Epithelial cell of proximal tubule (primary cell): ENCODE data around the gene CDKL1. TPM values are rescaled to one million over a fixed set of nuclear protein-coding genes. Genes with fewer than 3 reads are reported as not detected.

Experiments
- DNase-seq: peaks from one replicate; pipeline ENCODE4 v3.0.0-alpha.2; 2011; ENCODE audit warnings: low read depth
- H3K4me3 ChIP-seq: 2 replicates; pipeline ENCODE4 v1.5.1; 2011; ENCODE audit warnings: low read depth, mild to moderate bottlenecking, low read length
- total RNA-seq: library from RNA; depleted of rRNA; stranded (reverse); fragments of >200 nt; gene quantifications from 2 replicates; pipeline ENCODE4 v1.2.3, GENCODE V29; 2015
- TF ChIP-seq, protein P1 (sequence below): conservative IDR thresholded peaks from 2 replicates; pipeline ENCODE4 v1.5.1; 2012; ENCODE audit warnings: low read depth, mild to moderate bottlenecking, low read length

CDKL1 gene
- total RNA-seq, 1 donor from 2014 or later = 47.4 TPM

GRCh38 chr14:50350975-50351374 lies 45.7 kb downstream of the CDKL1 start:
- H3K4me3 ChIP-seq = no peak overlapping the region
- DNase-seq = no peak
- TF ChIP-seq, protein P1, sequence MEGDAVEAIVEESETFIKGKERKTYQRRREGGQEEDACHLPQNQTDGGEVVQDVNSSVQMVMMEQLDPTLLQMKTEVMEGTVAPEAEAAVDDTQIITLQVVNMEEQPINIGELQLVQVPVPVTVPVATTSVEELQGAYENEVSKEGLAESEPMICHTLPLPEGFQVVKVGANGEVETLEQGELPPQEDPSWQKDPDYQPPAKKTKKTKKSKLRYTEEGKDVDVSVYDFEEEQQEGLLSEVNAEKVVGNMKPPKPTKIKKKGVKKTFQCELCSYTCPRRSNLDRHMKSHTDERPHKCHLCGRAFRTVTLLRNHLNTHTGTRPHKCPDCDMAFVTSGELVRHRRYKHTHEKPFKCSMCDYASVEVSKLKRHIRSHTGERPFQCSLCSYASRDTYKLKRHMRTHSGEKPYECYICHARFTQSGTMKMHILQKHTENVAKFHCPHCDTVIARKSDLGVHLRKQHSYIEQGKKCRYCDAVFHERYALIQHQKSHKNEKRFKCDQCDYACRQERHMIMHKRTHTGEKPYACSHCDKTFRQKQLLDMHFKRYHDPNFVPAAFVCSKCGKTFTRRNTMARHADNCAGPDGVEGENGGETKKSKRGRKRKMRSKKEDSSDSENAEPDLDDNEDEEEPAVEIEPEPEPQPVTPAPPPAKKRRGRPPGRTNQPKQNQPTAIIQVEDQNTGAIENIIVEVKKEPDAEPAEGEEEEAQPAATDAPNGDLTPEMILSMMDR = no peak

GRCh38 chr14:50348933-50349332 lies 47.7 kb downstream of the CDKL1 start:
- H3K4me3 ChIP-seq = no peak overlapping the region
- TF ChIP-seq, protein P1 = no peak
- no peak for DNase-seq

GRCh38 chr14:50347521-50347920 lies 49.2 kb downstream of the CDKL1 start:
- DNase-seq = no peak
- TF ChIP-seq, protein P1 = no peak
- no peak overlapping the region for H3K4me3 ChIP-seq

- no peak for DNase-seq
- TF ChIP-seq, protein P1 = no peak
- no peak overlapping the region for H3K4me3 ChIP-seq
These were observed 50.7 kb downstream of the CDKL1 start for GRCh38 chr14:50345846-50346422.

GRCh38 chr14:50344876-50345563 lies 51.7 kb downstream of the CDKL1 start:
- no peak for DNase-seq

DNA sequence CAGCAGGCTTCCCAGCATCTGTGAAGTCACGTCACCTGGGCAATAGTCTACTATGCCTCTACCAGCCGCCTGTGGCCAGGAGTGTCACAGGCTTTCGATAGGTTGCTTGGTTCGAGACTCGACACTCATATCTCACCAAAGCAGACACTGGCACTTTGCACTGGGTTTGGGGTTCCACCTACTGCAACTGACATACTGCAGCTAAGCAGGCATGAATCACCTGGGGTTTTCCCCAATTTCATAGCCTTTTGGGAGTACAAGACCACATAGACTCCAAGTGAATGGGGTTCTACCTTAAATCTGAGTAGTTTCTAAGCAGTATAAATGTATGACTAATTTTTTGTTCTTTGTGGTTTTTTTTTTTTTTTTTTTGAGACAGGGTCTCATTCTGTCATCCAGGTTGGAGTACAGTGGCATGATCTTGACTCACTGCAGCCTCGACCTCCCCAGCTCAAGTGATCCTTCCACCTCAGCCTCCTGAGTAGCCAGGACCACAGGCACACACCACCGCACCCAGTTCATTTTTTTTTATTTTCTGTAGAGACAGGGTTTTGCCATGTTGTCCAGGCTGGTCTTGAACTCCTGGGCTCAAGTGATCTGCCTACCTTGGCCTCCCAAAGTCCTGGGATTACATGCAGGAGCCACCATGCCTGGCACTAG lies 52.4 kb downstream of the CDKL1 start:
- TF ChIP-seq, protein P1 = no peak
- DNase-seq = no peak
- no peak overlapping the region for H3K4me3 ChIP-seq

More at GRCh38 chr14:50344876-50345563, 51.7 kb downstream of the CDKL1 start:
- no peak overlapping the region for H3K4me3 ChIP-seq
- TF ChIP-seq, protein P1 = no peak
